T-helper 1 cell (primary cell): ENCODE data around the gene CAB39L.
"Not testable (repeated sequence)": the region's sequence is repeated elsewhere in the genome, so short reads cannot be mapped to it uniquely, and the experiment has no call there.

Experiments used
- DNase-seq, 5 donors: peaks; one replicate each; pipeline ENCODE4 v3.0.0-alpha.2; 2012 to 2020

Gene CAB39L

GRCh38 chr13:49305792-49306425 is 138.0 kb downstream of the CAB39L start:
- DNase-seq = no peak

- DNase-seq = no peak
Measured at GRCh38 chr13:49304763-49305700, 138.8 kb downstream of the CAB39L start.

GRCh38 chr13:49304356-49304755 is 139.5 kb downstream of the CAB39L start:
- DNase-seq = no peak

GRCh38 chr13:49303533-49304252 is 140.2 kb downstream of the CAB39L start:
- no peak for DNase-seq

GRCh38 chr13:49302817-49303216 is 141.0 kb downstream of the CAB39L start:
- DNase-seq = no peak

- no peak for DNase-seq
Measured at GRCh38 chr13:49302222-49302621, 141.6 kb downstream of the CAB39L start.

- peak; percentile 18 to 77 (median 40) for DNase-seq
Measured at GRCh38 chr13:49300739-49301589, 142.9 kb downstream of the CAB39L start.

- DNase-seq = no peak
Measured at GRCh38 chr13:49300276-49300675, 143.6 kb downstream of the CAB39L start.

- no peak for DNase-seq
Measured at GRCh38 chr13:49298903-49299605, 144.8 kb downstream of the CAB39L start.

GRCh38 chr13:49298416-49298815 is 145.4 kb downstream of the CAB39L start:
- no peak for DNase-seq

- no peak for DNase-seq
Measured at GRCh38 chr13:49297338-49297737, 146.5 kb downstream of the CAB39L start.

- DNase-seq = no peak
Measured at GRCh38 chr13:49296659-49297058, 147.2 kb downstream of the CAB39L start.

- no peak for DNase-seq
Measured at GRCh38 chr13:49295244-49295643, 148.6 kb downstream of the CAB39L start.

GRCh38 chr13:49294723-49295122 is 149.1 kb downstream of the CAB39L start:
- not testable (repeated sequence) for DNase-seq

GRCh38 chr13:49292742-49293486 is 150.9 kb downstream of the CAB39L start:
- peak in 1 of 5 donors; percentile 20 for DNase-seq

- no peak for DNase-seq
Measured at GRCh38 chr13:49288458-49288857, 155.4 kb downstream of the CAB39L start.

- no peak for DNase-seq
Measured at GRCh38 chr13:49287995-49288394, 155.9 kb downstream of the CAB39L start.

GRCh38 chr13:49279885-49280284 is 164.0 kb downstream of the CAB39L start:
- DNase-seq = no peak

GRCh38 chr13:49279112-49279511 is 164.8 kb downstream of the CAB39L start:
- no peak for DNase-seq

- no peak for DNase-seq
Measured at GRCh38 chr13:49278211-49278610, 165.7 kb downstream of the CAB39L start.

GRCh38 chr13:49272296-49272695 is 171.6 kb downstream of the CAB39L start:
- DNase-seq = no peak
